H9 (cell line): ENCODE measurements around the gene RPS10. TPM values are rescaled to one million over a fixed set of nuclear protein-coding genes. Genes with fewer than 3 reads are reported as not detected.
A peak's percentile ranks its signal among the peaks of the same experiment; 100 is the strongest.

Source experiments
- DNase-seq: peaks from one replicate; pipeline ENCODE4 v3.0.0-alpha.2; 2017
- H2AFZ ChIP-seq: one replicate; pipeline ENCODE4 v1.6.1; 2013; ENCODE audit warnings: mild to moderate bottlenecking, low read length, control low read depth, moderate library complexity
- H2AK5ac ChIP-seq: 2 replicates; pipeline ENCODE4 v1.6.1; 2013; ENCODE audit warnings: low read length, control low read depth, mixed read lengths; ENCODE audit not compliant: insufficient read length
- H2BK120ac ChIP-seq: one replicate; pipeline ENCODE4 v1.6.1; 2013; ENCODE audit warnings: low read depth, mild to moderate bottlenecking, low read length, control low read depth, inconsistent platforms; ENCODE audit not compliant: poor library complexity, severe bottlenecking
- H2BK12ac ChIP-seq: 2 replicates; pipeline ENCODE4 v1.6.1; 2013; ENCODE audit warnings: low read length, control low read depth, mixed read lengths, low read depth; ENCODE audit not compliant: insufficient read length
- H2BK15ac ChIP-seq: 2 replicates; pipeline ENCODE4 v1.6.1; 2013; ENCODE audit warnings: low read depth, low read length, control low read depth
- H2BK20ac ChIP-seq: one replicate; pipeline ENCODE4 v1.6.1; 2013; ENCODE audit warnings: low read depth, mild to moderate bottlenecking, low read length, control low read depth, inconsistent platforms; ENCODE audit not compliant: poor library complexity, severe bottlenecking
- H2BK5ac ChIP-seq: 2 replicates; pipeline ENCODE4 v1.6.1; 2013; ENCODE audit warnings: low read length, control low read depth, mixed read lengths; ENCODE audit not compliant: insufficient read length
- H3K14ac ChIP-seq: 2 replicates; pipeline ENCODE4 v1.6.1; 2013; ENCODE audit warnings: low read length, control low read depth; ENCODE audit not compliant: insufficient read depth
- H3K18ac ChIP-seq: 2 replicates; pipeline ENCODE4 v1.6.1; 2013; ENCODE audit warnings: low read depth, mild to moderate bottlenecking, mixed read lengths, low read length, control low read depth; ENCODE audit not compliant: insufficient read length
- H3K23ac ChIP-seq: 2 replicates; pipeline ENCODE4 v1.6.1; 2013; ENCODE audit warnings: low read length, control low read depth, mixed read lengths, low read depth; ENCODE audit not compliant: insufficient read length
- H3K23me2 ChIP-seq: 2 replicates; pipeline ENCODE4 v1.6.1; 2013; ENCODE audit warnings: low read depth, mild to moderate bottlenecking, mixed read lengths, low read length, control low read depth; ENCODE audit not compliant: insufficient read length, poor library complexity, severe bottlenecking
- H3K27ac ChIP-seq: 2 replicates; pipeline ENCODE4 v1.5.1; 2013; ENCODE audit warnings: low read length, control low read depth, mixed read lengths, low read depth; ENCODE audit not compliant: insufficient read length
- H3K27me3 ChIP-seq: 2 replicates; pipeline ENCODE4 v1.6.1; 2013; ENCODE audit warnings: low read length, control low read depth, inconsistent platforms; ENCODE audit not compliant: insufficient read depth
- H3K4ac ChIP-seq: 2 replicates; pipeline ENCODE4 v1.6.1; 2013; ENCODE audit warnings: low read depth, mild to moderate bottlenecking, control low read depth, inconsistent platforms, low read length, moderate library complexity
- H3K4me1 ChIP-seq: 2 replicates; pipeline ENCODE4 v1.6.1; 2013; ENCODE audit warnings: low read length, control low read depth, inconsistent platforms; ENCODE audit not compliant: insufficient read depth
- H3K4me2 ChIP-seq: 2 replicates; pipeline ENCODE4 v1.6.1; 2013; ENCODE audit warnings: low read length, control low read depth, mixed read lengths; ENCODE audit not compliant: insufficient read length, insufficient read depth
- H3K56ac ChIP-seq: 2 replicates; pipeline ENCODE4 v1.6.1; 2013; ENCODE audit warnings: low read depth, mild to moderate bottlenecking, mixed read lengths, low read length, control low read depth; ENCODE audit not compliant: insufficient read length
- H3K79me1 ChIP-seq: 2 replicates; pipeline ENCODE4 v1.6.1; 2013; ENCODE audit warnings: low read depth, mild to moderate bottlenecking, moderate library complexity, low read length, control low read depth, inconsistent platforms; ENCODE audit not compliant: insufficient read depth, poor library complexity, severe bottlenecking
- H3K79me2 ChIP-seq: 2 replicates; pipeline ENCODE4 v1.6.1; 2013; ENCODE audit warnings: low read length, control low read depth, inconsistent platforms; ENCODE audit not compliant: insufficient read depth
- H3K9ac ChIP-seq: 2 replicates; pipeline ENCODE4 v1.6.1; 2013; ENCODE audit warnings: low read length, control low read depth, mixed read lengths; ENCODE audit not compliant: insufficient read length; ENCODE audit errors: extremely low read depth
- H3K9me3 ChIP-seq: one replicate; pipeline ENCODE4 v1.6.1; 2013; ENCODE audit warnings: low read depth, low read length, inconsistent platforms; ENCODE audit not compliant: control insufficient read depth
- H3T11ph ChIP-seq: one replicate; pipeline ENCODE4 v1.6.1; 2013; ENCODE audit warnings: mild to moderate bottlenecking, low read length, control low read depth, inconsistent platforms
- H4K20me1 ChIP-seq: one replicate; pipeline ENCODE4 v1.6.1; 2013; ENCODE audit not compliant: control insufficient read depth, insufficient read length, insufficient read depth
- H4K5ac ChIP-seq: 2 replicates; pipeline ENCODE4 v1.6.1; 2013; ENCODE audit warnings: low read depth, mild to moderate bottlenecking, mixed read lengths, low read length, control low read depth; ENCODE audit not compliant: insufficient read length
- H4K8ac ChIP-seq: replicated peaks from 2 replicates; pipeline ENCODE4 v1.6.1; 2013; ENCODE audit warnings: low read length, control low read depth, mixed read lengths, low read depth; ENCODE audit not compliant: insufficient read length
- H4K91ac ChIP-seq: 2 replicates; pipeline ENCODE4 v1.6.1; 2013; ENCODE audit warnings: low read depth, mild to moderate bottlenecking, moderate library complexity, mixed read lengths, low read length, control low read depth; ENCODE audit not compliant: insufficient read length
- H3K27ac Mint-ChIP-seq, 3 experiments: 2 replicates in 2 of 3; 3 replicates in 1 of 3; pipeline ENCODE4 v1.8.0; 2020 to 2021; ENCODE audit warnings: mixed read lengths in 3 of 3, mild to moderate bottlenecking in 1 of 3, moderate library complexity in 1 of 3
- H3K27me3 Mint-ChIP-seq: 2 replicates; pipeline ENCODE4 v1.8.0; 2021; ENCODE audit warnings: low read depth, mild to moderate bottlenecking, moderate library complexity, mixed read lengths
- H3K36me3 Mint-ChIP-seq, 3 experiments: 2 replicates in 2 of 3; 3 replicates in 1 of 3; pipeline ENCODE4 v1.8.0; 2020 to 2021; ENCODE audit warnings: low read depth in 3 of 3, mixed read lengths in 3 of 3; ENCODE audit not compliant: insufficient read depth in 1 of 3
- H3K4me1 Mint-ChIP-seq, 2 experiments: 2 replicates each; pipeline ENCODE4 v1.8.0; 2020; ENCODE audit warnings: mixed read lengths in 2 of 2
- H3K4me3 Mint-ChIP-seq, 2 experiments: 2 replicates in 1 of 2; 3 replicates in 1 of 2; pipeline ENCODE4 v1.8.0; 2020 to 2021; ENCODE audit warnings: mild to moderate bottlenecking in 2 of 2, mixed read lengths in 2 of 2, moderate library complexity in 1 of 2
- H3K9me3 Mint-ChIP-seq, 2 experiments: 2 replicates in 1 of 2; 3 replicates in 1 of 2; pipeline ENCODE4 v1.8.0; 2020; ENCODE audit warnings: mild to moderate bottlenecking in 2 of 2, mixed read lengths in 2 of 2, moderate library complexity in 1 of 2
- WGBS: extraction: QIAGEN DNeasy Blood & Tissue Kit; methylation state at CpG from one replicate; pipeline ENCODE4 v1.1.7; 2013; ENCODE audit warnings: missing lambda C conversion rate, low lambda C conversion rate, mixed read lengths; ENCODE audit not compliant: insufficient read length; ENCODE audit errors: extremely low coverage; 5-methylcytosine and 5-hydroxymethylcytosine counted together
- total RNA-seq: library from RNA; stranded (reverse); gene quantifications from 2 replicates; pipeline ENCODE4 v1.2.1, GENCODE V29; 2021
- TF ChIP-seq, protein P1 (sequence below): fragments of 200-600 bp; sonication (generic); conservative IDR thresholded peaks from 3 replicates; pipeline ENCODE4 v1.8.0; 2021; ENCODE audit warnings: antibody characterized with exemption, mild to moderate bottlenecking

Gene RPS10
- total RNA-seq, 1 experiment from 2014 or later = 2,330 TPM

- H2AK5ac ChIP-seq = no peak overlapping the region
- no peak overlapping the region for H2BK12ac ChIP-seq
- H3K14ac ChIP-seq = no peak overlapping the region
- no peak overlapping the region for H4K91ac ChIP-seq
- H3K4ac ChIP-seq = no peak overlapping the region
- peak; percentile 76 for DNase-seq
- no peak overlapping the region for H3K23ac ChIP-seq
- H3K9me3 ChIP-seq = no peaks in the 10 kb centered on the region
- WGBS = no CpG with 5 or more reads among the region's 5 CpGs
- Mint-ChIP-seq H3K36me3 (peaks cover 0 to 5% (median 0%) of the 10 kb centered on the region in 3 experiments; a peak in 2 of 7 replicates), H3K4me1 (peaks cover 8 to 11% of the 10 kb centered on the region in 2 experiments), H3K27me3 (peaks cover 2% of the 10 kb centered on the region; the same call in 1 of the 2 replicates), H3K27ac (peak overlapping the region in 1 of 3 experiments; percentile 41; a peak in 1 of 7 replicates), H3K4me3 (no peak overlapping the region), H3K9me3 (peaks cover 3 to 4% of the 10 kb centered on the region in 2 experiments)
- no peak overlapping the region for H3T11ph ChIP-seq
- H2AFZ ChIP-seq = no peak overlapping the region
- no peaks in the 10 kb centered on the region for H3K79me2 ChIP-seq
- H3K18ac ChIP-seq = no peak overlapping the region
- H3K4me2 ChIP-seq = no peak overlapping the region
- H2BK15ac ChIP-seq = no peak overlapping the region
- H2BK5ac ChIP-seq = no peak overlapping the region
- H3K79me1 ChIP-seq = no peaks in the 10 kb centered on the region
- no peak overlapping the region for H2BK120ac ChIP-seq
- H3K23me2 ChIP-seq = no peaks in the 10 kb centered on the region
- H3K27ac ChIP-seq = no peak overlapping the region
- H3K4me1 ChIP-seq = no peaks in the 10 kb centered on the region
- no peak overlapping the region for H2BK20ac ChIP-seq
- no peak overlapping the region for H4K5ac ChIP-seq
- TF ChIP-seq, protein P1, sequence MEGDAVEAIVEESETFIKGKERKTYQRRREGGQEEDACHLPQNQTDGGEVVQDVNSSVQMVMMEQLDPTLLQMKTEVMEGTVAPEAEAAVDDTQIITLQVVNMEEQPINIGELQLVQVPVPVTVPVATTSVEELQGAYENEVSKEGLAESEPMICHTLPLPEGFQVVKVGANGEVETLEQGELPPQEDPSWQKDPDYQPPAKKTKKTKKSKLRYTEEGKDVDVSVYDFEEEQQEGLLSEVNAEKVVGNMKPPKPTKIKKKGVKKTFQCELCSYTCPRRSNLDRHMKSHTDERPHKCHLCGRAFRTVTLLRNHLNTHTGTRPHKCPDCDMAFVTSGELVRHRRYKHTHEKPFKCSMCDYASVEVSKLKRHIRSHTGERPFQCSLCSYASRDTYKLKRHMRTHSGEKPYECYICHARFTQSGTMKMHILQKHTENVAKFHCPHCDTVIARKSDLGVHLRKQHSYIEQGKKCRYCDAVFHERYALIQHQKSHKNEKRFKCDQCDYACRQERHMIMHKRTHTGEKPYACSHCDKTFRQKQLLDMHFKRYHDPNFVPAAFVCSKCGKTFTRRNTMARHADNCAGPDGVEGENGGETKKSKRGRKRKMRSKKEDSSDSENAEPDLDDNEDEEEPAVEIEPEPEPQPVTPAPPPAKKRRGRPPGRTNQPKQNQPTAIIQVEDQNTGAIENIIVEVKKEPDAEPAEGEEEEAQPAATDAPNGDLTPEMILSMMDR = no peak
- H3K27me3 ChIP-seq = no peaks in the 10 kb centered on the region
- H4K8ac ChIP-seq = no peak overlapping the region
- H3K56ac ChIP-seq = no peak overlapping the region
- no peak overlapping the region for H3K9ac ChIP-seq
- no peaks in the 10 kb centered on the region for H4K20me1 ChIP-seq
Observed at GRCh38 chr6:34447910-34448309, 22.0 kb upstream of the RPS10 start.
